ENCODE measurements around the gene ACVRL1.

DNA sequence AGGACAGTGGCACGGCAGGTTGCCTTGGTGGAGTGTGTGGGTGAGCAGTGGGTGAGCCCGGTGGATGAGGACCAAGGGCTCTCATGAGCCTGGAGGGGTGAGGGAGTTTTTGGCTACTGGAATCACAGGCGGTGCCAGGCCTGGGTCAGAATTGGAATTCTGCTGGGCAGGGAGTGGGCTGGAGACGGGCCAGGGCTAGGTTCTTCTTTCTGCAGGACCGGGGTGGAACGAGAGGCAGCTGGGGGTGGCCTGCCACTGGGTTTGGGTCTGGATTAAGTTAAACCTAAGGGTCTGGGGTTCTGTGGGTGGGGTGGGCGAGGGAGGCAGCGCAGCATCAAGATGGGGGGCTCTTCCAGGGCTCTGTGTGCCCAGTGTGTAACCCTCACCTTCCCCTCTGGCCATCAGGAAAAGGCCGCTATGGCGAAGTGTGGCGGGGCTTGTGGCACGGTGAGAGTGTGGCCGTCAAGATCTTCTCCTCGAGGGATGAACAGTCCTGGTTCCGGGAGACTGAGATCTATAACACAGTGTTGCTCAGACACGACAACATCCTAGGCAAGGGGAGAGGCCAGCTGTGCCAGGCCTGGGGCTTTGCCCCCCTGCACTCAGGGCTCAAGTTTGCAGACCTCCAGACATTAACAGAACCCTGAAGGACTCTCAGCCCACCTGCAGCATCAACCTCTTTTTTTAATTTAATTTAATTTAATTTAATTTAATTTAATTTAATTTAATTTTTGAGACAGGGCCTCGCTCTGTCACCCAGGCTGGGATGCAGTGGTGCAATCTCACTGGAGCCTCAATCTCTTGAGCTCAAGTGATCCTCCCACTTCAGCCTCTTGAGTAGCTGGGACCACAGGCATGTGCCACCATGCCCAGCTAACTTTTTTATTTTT, 7.0 kb downstream of the ACVRL1 start:
- TF ChIP-seq, protein P1, sequence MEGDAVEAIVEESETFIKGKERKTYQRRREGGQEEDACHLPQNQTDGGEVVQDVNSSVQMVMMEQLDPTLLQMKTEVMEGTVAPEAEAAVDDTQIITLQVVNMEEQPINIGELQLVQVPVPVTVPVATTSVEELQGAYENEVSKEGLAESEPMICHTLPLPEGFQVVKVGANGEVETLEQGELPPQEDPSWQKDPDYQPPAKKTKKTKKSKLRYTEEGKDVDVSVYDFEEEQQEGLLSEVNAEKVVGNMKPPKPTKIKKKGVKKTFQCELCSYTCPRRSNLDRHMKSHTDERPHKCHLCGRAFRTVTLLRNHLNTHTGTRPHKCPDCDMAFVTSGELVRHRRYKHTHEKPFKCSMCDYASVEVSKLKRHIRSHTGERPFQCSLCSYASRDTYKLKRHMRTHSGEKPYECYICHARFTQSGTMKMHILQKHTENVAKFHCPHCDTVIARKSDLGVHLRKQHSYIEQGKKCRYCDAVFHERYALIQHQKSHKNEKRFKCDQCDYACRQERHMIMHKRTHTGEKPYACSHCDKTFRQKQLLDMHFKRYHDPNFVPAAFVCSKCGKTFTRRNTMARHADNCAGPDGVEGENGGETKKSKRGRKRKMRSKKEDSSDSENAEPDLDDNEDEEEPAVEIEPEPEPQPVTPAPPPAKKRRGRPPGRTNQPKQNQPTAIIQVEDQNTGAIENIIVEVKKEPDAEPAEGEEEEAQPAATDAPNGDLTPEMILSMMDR (IDR thresholded peaks at IDR 0.05), result no peak
- TF ChIP-seq EP300 (IDR thresholded peaks at IDR 0.05), result no peak

Measured in tibial nerve (tissue), 4 donors.